GM23248 (cell line): ENCODE measurements around the gene KCNK6.

Experiments
- EZH2 ChIP-seq: fragments of 200-600 bp; sonication (generic); IDR thresholded peaks from 2 replicates; pipeline ENCODE4 v1.6.1; 2018; ENCODE audit warnings: antibody characterized with exemption, mild to moderate bottlenecking; ENCODE audit not compliant: insufficient read depth, poor library complexity, severe bottlenecking
- EZH2phosphoT487 ChIP-seq: fragments of 200-600 bp; sonication (generic); IDR thresholded peaks from 2 replicates; pipeline ENCODE4 v1.6.1; 2018; ENCODE audit warnings: antibody characterized with exemption, moderate library complexity, mild to moderate bottlenecking, low read depth; ENCODE audit not compliant: insufficient read depth

DNA sequence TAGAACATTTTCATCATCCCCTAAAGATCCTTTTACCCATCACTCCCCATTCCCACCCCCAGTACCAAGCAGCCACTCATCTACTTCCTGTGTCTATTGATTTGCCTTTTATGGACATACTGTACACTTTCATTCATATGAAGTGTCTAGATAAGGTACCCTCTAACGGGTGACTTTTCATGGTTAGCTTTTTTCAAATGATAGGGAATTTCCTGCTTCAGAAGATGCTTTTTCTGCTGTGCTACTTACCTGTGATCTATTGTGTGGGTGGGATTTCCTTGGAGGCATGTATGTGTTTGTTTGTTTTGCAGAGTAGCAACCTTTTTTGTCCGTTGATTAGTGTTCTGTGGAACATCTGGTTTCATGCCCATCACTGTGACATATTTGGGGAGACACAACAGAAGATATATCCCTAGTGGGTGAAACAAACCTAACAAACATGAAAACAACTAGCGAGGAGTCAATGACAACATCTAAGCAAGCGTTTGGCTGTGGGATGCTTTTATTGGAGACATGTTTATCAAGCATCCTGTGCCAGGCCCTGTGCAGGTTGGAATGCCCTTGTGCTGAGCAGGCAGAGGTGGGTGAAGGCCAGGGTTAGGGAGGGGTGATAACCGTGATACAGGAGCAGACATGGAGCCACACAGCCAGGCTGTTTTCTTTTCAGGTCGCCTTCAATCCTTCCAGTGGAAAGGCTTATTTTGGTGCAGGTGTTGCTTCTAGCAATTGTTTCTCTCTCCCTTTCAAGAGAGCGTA, 37.7 kb upstream of the KCNK6 start:
- TF ChIP-seq EZH2 = no peak
- no peak for TF ChIP-seq EZH2phosphoT487
